Right lobe of liver (tissue), 4 donors: ENCODE data around the gene TMC4.

ENCODE experiments used
- POLR2A ChIP-seq: fragments of 450-650 bp; IDR thresholded peaks from one replicate; pipeline ENCODE4 v1.6.1; 2017; ENCODE audit warnings: antibody characterized with exemption, mild to moderate bottlenecking
- TF ChIP-seq, protein P1 (sequence below), 4 donors: fragments of 200-600 bp in 3 of 4; fragments of 450-650 bp in 1 of 4; IDR thresholded peaks; one replicate each; pipeline versions ENCODE4 v1.5.1 to v1.8.0; 2016 to 2022; ENCODE audit warnings: antibody characterized with exemption in 4 of 4, mild to moderate bottlenecking in 2 of 4
- donor health status: DM: no; HTN: no; CAD: no.
- donor health status: DM: no; HTN: no; CAD: no.
- donor health status: DM: no; HTN: yes; CAD: no.

DNA sequence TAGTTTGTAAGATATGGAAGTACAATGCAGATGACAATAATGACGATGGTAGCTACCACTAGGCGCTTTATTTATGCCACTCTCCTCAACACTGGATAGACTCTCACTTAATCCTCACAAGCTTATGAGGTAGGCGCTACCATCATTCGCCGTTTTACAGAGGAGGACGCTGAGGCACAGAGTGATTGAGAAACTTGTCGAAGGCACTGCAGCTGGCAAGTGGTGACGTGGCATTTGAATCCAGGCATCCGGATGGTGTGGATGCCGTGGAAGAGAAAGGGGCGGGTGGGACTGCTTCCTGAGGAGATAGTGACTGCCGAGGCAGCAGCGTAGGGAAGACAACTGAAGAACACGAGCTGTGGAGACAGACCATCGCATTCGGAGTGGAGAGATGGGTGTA, 26.4 kb upstream of the TMC4 start:
- no peak for TF ChIP-seq POLR2A
- TF ChIP-seq, protein P1, sequence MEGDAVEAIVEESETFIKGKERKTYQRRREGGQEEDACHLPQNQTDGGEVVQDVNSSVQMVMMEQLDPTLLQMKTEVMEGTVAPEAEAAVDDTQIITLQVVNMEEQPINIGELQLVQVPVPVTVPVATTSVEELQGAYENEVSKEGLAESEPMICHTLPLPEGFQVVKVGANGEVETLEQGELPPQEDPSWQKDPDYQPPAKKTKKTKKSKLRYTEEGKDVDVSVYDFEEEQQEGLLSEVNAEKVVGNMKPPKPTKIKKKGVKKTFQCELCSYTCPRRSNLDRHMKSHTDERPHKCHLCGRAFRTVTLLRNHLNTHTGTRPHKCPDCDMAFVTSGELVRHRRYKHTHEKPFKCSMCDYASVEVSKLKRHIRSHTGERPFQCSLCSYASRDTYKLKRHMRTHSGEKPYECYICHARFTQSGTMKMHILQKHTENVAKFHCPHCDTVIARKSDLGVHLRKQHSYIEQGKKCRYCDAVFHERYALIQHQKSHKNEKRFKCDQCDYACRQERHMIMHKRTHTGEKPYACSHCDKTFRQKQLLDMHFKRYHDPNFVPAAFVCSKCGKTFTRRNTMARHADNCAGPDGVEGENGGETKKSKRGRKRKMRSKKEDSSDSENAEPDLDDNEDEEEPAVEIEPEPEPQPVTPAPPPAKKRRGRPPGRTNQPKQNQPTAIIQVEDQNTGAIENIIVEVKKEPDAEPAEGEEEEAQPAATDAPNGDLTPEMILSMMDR (IDR thresholded peaks at IDR 0.05) = no peak
